D721Med (cell line): Measurements from ENCODE around the gene PLXND1.

Experiments
- DNase-seq: peaks from one replicate; pipeline ENCODE4 v3.0.0; 2011; ENCODE audit warnings: low spot score; ENCODE audit not compliant: insufficient read length
- FAIRE-seq: peaks from 2 replicates; lab custom pipeline; 2011; peaks lifted over from hg19 to GRCh38; lab: Jason Lieb, UNC
- TF ChIP-seq, protein P1 (sequence below): IDR thresholded peaks from 2 replicates; pipeline ENCODE4 v1.5.1; 2012; ENCODE audit warnings: mild to moderate bottlenecking, control low read depth; ENCODE audit not compliant: insufficient read depth; ENCODE audit errors: missing control alignments

Gene PLXND1

DNA sequence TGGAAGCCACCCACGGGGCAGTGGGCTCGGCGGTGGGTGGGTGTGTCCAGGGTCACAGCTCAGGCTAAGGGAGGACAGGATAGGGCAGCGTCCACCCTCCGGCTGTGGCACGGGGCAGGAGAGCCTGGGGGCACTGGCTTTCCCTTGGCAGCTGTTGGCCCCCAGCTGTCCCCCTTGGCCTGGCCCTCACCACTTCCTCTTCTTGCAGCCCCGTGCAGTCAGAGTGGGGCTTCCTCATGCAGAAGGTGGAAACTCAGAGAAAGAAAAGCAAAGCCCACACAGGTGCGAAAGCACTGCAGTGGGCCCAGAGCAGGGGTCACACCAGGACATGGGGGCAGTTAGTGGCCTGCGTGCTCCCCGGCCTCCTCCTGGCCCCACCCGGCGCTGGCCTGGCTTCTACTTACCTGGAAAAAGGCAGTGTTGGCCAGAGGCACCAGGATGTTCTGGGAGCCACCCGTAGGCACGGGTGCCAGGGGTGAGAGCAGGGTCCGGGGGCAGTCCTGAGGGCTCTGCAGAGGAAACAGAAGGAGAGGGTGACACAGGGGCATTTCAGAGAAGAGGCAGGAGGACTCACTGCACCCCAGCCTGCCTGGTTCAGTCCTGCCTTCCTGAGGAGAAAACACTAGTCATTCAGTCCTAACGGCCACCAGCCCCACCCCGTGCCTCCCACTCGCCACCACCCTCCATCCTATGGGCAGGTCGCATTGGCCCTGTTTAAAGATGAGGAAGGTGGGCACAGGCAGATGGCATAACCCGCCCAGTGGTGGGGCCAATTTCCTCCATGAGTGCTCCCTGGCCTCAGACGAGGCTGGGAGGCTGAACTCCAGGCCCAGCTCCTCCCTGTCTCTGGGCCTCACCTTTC, 28.3 kb downstream of the PLXND1 start:
- no peak for FAIRE-seq
- no peak for DNase-seq
- TF ChIP-seq, protein P1, sequence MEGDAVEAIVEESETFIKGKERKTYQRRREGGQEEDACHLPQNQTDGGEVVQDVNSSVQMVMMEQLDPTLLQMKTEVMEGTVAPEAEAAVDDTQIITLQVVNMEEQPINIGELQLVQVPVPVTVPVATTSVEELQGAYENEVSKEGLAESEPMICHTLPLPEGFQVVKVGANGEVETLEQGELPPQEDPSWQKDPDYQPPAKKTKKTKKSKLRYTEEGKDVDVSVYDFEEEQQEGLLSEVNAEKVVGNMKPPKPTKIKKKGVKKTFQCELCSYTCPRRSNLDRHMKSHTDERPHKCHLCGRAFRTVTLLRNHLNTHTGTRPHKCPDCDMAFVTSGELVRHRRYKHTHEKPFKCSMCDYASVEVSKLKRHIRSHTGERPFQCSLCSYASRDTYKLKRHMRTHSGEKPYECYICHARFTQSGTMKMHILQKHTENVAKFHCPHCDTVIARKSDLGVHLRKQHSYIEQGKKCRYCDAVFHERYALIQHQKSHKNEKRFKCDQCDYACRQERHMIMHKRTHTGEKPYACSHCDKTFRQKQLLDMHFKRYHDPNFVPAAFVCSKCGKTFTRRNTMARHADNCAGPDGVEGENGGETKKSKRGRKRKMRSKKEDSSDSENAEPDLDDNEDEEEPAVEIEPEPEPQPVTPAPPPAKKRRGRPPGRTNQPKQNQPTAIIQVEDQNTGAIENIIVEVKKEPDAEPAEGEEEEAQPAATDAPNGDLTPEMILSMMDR: no peak

DNA sequence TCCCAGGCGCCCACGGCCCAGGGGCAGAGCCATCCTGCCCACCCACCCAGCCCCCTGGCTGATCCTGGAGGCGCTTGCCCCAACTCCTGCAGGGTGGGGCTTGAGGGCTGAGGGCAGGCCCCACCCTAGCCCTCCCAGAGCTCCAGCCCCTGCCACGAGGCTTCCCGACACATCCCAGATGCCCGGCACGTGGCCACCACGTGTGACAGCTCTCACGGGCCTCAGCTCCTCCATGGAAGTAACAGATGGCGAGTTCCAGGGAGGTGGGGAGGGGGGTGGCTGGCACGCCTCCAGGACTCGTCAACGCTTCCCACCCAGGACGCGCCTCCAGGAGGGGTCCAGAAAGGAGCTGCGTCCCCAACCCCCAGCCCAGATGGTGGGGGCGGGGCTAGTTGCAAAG, 29.1 kb downstream of the PLXND1 start:
- no peak for DNase-seq
- no peak for FAIRE-seq
- TF ChIP-seq, protein P1: no peak

DNA sequence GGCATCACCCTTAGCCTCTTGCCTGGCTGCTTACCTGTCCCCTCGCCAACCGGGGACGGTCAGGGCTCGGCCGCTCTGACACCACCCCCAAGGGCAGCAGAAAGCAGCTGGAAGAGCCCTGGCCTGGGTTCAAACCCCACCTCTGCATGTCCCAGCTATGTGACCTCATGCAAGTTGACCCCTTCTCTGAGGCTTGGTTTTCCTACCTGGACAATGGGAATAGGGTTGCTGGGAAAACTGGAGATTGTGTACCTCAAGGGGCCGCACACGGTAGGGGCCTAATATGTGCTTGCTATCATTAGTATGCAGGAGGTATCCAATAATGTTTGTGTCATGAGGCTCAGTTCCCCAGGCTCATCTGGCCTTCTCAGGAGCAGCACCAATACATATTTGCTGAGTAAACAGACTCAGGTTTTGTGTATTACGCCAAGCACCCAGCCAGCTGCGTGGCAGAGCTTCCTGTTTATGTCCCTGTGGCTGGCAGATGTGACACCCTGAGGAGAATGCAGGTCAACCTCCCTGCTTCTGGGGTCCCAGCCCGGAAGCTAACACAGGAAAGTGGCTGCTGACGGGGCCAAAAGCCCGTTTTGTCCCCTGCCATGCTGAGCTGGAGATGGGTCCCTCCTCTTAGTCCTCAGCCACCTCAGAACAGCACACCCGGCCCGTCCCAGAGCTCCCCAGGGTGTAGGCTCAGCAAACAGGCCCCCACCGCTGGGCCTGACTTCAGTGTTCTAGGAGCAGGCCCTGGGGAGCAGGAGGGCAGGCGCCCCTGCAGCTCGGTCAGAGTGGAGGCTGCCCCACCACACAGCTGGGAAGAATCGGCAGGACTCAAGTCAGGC, 29.7 kb downstream of the PLXND1 start:
- TF ChIP-seq, protein P1: no peak
- no peak for DNase-seq
- no peak for FAIRE-seq

DNA sequence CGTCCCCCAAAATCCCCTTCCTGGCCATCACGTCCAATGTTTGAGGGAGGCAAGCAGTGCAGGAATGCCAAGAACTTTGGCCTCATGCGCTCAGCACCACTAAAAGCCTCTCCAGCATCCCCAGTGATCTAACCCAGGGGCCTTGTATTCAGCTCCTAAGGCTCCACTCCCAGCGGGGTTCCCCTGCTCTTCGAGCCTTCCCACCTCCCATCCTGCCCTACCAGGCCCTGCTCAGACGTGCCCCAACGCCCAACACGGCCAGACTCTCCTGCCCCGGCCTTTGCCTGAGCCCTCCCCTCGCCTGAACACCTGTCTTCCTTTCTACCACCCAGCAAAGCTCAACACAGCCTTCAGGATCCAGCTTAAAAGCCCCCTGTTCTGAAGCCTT, 30.5 kb downstream of the PLXND1 start:
- TF ChIP-seq, protein P1: no peak
- DNase-seq (no peak), FAIRE-seq (no peak)

DNA sequence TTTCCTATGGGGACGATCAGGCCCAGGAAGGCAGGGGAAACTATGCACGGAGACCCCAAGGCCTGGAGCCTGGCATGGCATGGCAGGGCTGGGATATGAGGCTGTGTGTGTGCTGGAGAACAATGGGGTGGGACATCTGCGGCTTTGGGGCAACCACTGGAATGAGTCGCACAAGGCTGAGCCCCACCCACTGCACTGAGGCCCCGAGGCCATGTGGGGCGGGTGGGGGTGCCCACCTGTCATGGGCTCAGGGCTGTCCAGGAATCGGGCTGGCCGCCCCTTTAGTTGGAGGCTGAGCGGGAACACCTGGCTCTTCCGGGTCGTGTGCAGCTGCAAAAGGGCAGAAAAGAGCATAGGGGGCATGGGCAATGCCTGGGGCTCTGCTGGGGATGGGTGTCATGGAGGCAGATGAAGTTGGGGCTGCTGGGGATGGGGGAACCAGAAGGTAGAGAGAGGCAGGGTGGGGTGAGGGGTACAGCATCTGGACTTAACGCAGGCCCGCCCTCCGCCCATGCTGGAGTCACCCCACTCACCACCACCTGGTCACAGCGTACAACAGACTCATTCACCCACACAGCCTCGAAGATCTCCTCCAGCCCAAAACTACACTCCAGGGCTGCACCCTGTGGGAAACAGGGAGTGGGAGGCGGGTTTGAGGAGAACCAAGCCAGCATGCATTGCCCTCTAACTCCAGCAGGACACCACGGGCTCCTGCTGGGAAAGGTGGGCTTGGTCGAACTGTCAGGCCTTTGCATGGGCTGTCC, 31.1 kb downstream of the PLXND1 start:
- TF ChIP-seq, protein P1: no peak
- DNase-seq: no peak
- FAIRE-seq: no peak

DNA sequence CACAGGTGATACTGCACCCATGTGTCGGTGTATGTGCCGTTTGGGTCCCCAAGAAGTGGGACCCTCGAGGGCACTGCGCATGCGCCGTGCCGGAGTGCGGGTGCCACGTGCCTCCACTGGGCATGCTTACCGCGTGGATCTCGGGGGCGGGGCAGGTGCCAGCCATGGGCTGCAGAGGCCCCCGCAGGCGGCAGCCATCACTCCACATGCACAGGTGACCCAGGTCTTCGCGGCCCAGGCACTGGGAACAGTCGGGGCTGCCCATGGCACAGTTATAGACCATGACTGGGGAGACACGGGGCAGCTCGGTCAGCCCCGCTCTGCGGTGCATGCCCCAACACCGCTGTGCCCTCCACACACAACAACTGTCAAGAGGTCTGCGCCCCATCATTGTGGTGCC, 32.3 kb downstream of the PLXND1 start:
- FAIRE-seq: no peak
- DNase-seq: no peak
- TF ChIP-seq, protein P1: no peak
